ENCODE data around the gene SLIRP. TPM values are rescaled to one million over a fixed set of nuclear protein-coding genes. Genes with fewer than 3 reads are reported as not detected.
A peak's percentile ranks its signal among the peaks of the same experiment; 100 is the strongest.

Gene SLIRP
- total and polyA plus RNA-seq, 4 donors = 57.3 to 453 (median 161) TPM

GRCh38 chr14:77752266-77752665, 44.4 kb downstream of the SLIRP start:
- 96% methylated on average over 2 of the region's 2 CpGs for WGBS, 2 donors
- H3K27me3 ChIP-seq (ENCODE audit: control insufficient read depth in 1 of 2, insufficient read depth in 2 of 2, low read length in 1 of 2) = no peaks in the 10 kb centered on the region
- H3K4me1 ChIP-seq (ENCODE audit: control insufficient read depth in 1 of 2, insufficient read depth in 2 of 2, low read length in 2 of 2) = no peaks in the 10 kb centered on the region
- no peak overlapping the region for H3K27ac ChIP-seq (ENCODE audit: low read depth in 1 of 2, low read length in 2 of 2)
- H3K36me3 ChIP-seq (ENCODE audit: control insufficient read depth in 1 of 2, insufficient read depth in 2 of 2, low read length in 1 of 2) = peaks cover 2 to 3% of the 10 kb centered on the region in 2 donors
- H3K9me3 ChIP-seq (ENCODE audit: control insufficient read depth, low read length) = no peaks in the 10 kb centered on the region
- ATAC-seq (ENCODE audit: low FRiP score) = no peak
- H3K4me3 ChIP-seq (ENCODE audit: low read length in 2 of 2) = no peak overlapping the region
- DNase-seq = no peak
- intact Hi-C loops (cut with DNase I) = no loop called here

GRCh38 chr14:77752799-77753516, 45.1 kb downstream of the SLIRP start:
- 33 to 45% methylated on average over 3 of the region's 3 CpGs for WGBS, 2 donors

GRCh38 chr14:77760381-77761204, 52.7 kb downstream of the SLIRP start, which contains the start of gene SNW1:
Gene SNW1 (minus strand): TSS chr14:77761156. CDS start chr14:77761127, 29 bp downstream.
- peak within 1 kb of the TSS; percentile 45 to 89 for H3K27ac ChIP-seq (ENCODE audit: low read depth in 1 of 2, low read length in 2 of 2)
- 0% methylated on average over 60 of the region's 60 CpGs for WGBS, 2 donors
- H3K4me3 ChIP-seq (ENCODE audit: low read length in 2 of 2) = peak within 1 kb of the TSS; percentile 79 to 86
- H3K27me3 ChIP-seq (ENCODE audit: control insufficient read depth in 1 of 2, insufficient read depth in 2 of 2, low read length in 1 of 2) = no peaks in the 10 kb centered on the region
- intact Hi-C loops (cut with DNase I) = loop anchor here (1.0 to 5.0 kb wide), 2 partner anchors 40 to 53 kb away; partner anchors contain the start of genes ADCK1 (in 1 of the 2), ALKBH1 (in 1 of the 2) and SLIRP (in 1 of the 2)
- no peaks in the 10 kb centered on the region for H3K9me3 ChIP-seq (ENCODE audit: control insufficient read depth, low read length)
- peaks cover 4 to 5% of the 10 kb centered on the region in 2 donors for H3K4me1 ChIP-seq (ENCODE audit: control insufficient read depth in 1 of 2, insufficient read depth in 2 of 2, low read length in 2 of 2)
- ATAC-seq (ENCODE audit: low FRiP score) (peak; percentile 98), DNase-seq (peak; percentile 95 to 96)
- H3K36me3 ChIP-seq (ENCODE audit: control insufficient read depth in 1 of 2, insufficient read depth in 2 of 2, low read length in 1 of 2) = no peaks in the 10 kb centered on the region

More at GRCh38 chr14:77752799-77753516, 45.1 kb downstream of the SLIRP start:
- Histone ChIP-seq H3K4me1 (ENCODE audit: control insufficient read depth in 1 of 2, insufficient read depth in 2 of 2, low read length in 2 of 2) (no peaks in the 10 kb centered on the region), H3K27me3 (ENCODE audit: control insufficient read depth in 1 of 2, insufficient read depth in 2 of 2, low read length in 1 of 2) (no peaks in the 10 kb centered on the region), H3K4me3 (ENCODE audit: low read length in 2 of 2) (no peak overlapping the region), H3K27ac (ENCODE audit: low read depth in 1 of 2, low read length in 2 of 2) (no peak overlapping the region), H3K9me3 (ENCODE audit: control insufficient read depth, low read length) (no peaks in the 10 kb centered on the region), H3K36me3 (ENCODE audit: control insufficient read depth in 1 of 2, insufficient read depth in 2 of 2, low read length in 1 of 2) (peaks cover 2 to 3% of the 10 kb centered on the region in 2 donors)
- DNase-seq = no peak
- intact Hi-C loops (cut with DNase I) = no loop called here
- ATAC-seq (ENCODE audit: low FRiP score) = no peak

GRCh38 chr14:77761205-77761931, 53.5 kb downstream of the SLIRP start:
- Histone ChIP-seq H3K4me3 (ENCODE audit: low read length in 2 of 2) (peak overlapping the region; percentile 49 to 76), H3K4me1 (ENCODE audit: control insufficient read depth in 1 of 2, insufficient read depth in 2 of 2, low read length in 2 of 2) (peaks cover 4 to 5% of the 10 kb centered on the region in 2 donors), H3K36me3 (ENCODE audit: control insufficient read depth in 1 of 2, insufficient read depth in 2 of 2, low read length in 1 of 2) (no peaks in the 10 kb centered on the region), H3K27ac (ENCODE audit: low read depth in 1 of 2, low read length in 2 of 2) (peak overlapping the region; percentile 41 to 45), H3K9me3 (ENCODE audit: control insufficient read depth, low read length) (no peaks in the 10 kb centered on the region), H3K27me3 (ENCODE audit: control insufficient read depth in 1 of 2, insufficient read depth in 2 of 2, low read length in 1 of 2) (no peaks in the 10 kb centered on the region)
- intact Hi-C loops (cut with DNase I) = loop anchor here in 1 of 2 donors (5.0 kb wide), 1 partner anchor 54 kb away; the partner anchor contains the start of genes ALKBH1 and SLIRP
- DNase-seq (peak in 1 of 2 donors; percentile 60), ATAC-seq (ENCODE audit: low FRiP score) (peak; percentile 82)
- 1 to 2% methylated on average over 24 of the region's 24 CpGs for WGBS, 2 donors

- Histone ChIP-seq H3K36me3 (ENCODE audit: control insufficient read depth in 1 of 2, insufficient read depth in 2 of 2, low read length in 1 of 2) (no peaks in the 10 kb centered on the region), H3K4me1 (ENCODE audit: control insufficient read depth in 1 of 2, insufficient read depth in 2 of 2, low read length in 2 of 2) (peaks cover 4 to 5% of the 10 kb centered on the region in 2 donors), H3K27me3 (ENCODE audit: control insufficient read depth in 1 of 2, insufficient read depth in 2 of 2, low read length in 1 of 2) (no peaks in the 10 kb centered on the region), H3K9me3 (ENCODE audit: control insufficient read depth, low read length) (no peaks in the 10 kb centered on the region), H3K4me3 (ENCODE audit: low read length in 2 of 2) (no peak overlapping the region), H3K27ac (ENCODE audit: low read depth in 1 of 2, low read length in 2 of 2) (no peak overlapping the region)
- no peak for ATAC-seq (ENCODE audit: low FRiP score)
- 44 to 53% methylated on average over 1 of the region's 1 CpG for WGBS, 2 donors
- no peak for DNase-seq
- intact Hi-C loops (cut with DNase I) = loop anchor here in 1 of 2 donors (5.0 kb wide), 1 partner anchor 56 kb away; the partner anchor contains the start of genes ALKBH1 and SLIRP
Measured at GRCh38 chr14:77763316-77763715, 55.4 kb downstream of the SLIRP start.

- no peaks in the 10 kb centered on the region for H3K27me3 ChIP-seq (ENCODE audit: control insufficient read depth in 1 of 2, insufficient read depth in 2 of 2, low read length in 1 of 2)
- H3K9me3 ChIP-seq (ENCODE audit: control insufficient read depth, low read length) = no peaks in the 10 kb centered on the region
- DNase-seq (no peak), ATAC-seq (ENCODE audit: low FRiP score) (no peak)
- peaks cover 2 to 5% of the 10 kb centered on the region in 2 donors for H3K4me1 ChIP-seq (ENCODE audit: control insufficient read depth in 1 of 2, insufficient read depth in 2 of 2, low read length in 2 of 2)
- no peaks in the 10 kb centered on the region for H3K36me3 ChIP-seq (ENCODE audit: control insufficient read depth in 1 of 2, insufficient read depth in 2 of 2, low read length in 1 of 2)
- H3K27ac ChIP-seq (ENCODE audit: low read depth in 1 of 2, low read length in 2 of 2) = no peak overlapping the region
- 86 to 89% methylated on average over 3 of the region's 3 CpGs for WGBS, 2 donors
- no peak overlapping the region for H3K4me3 ChIP-seq (ENCODE audit: low read length in 2 of 2)
- intact Hi-C loops (cut with DNase I) = loop anchor here in 1 of 2 donors (5.0 kb wide), 1 partner anchor 57 kb away; the partner anchor contains the start of genes ALKBH1 and SLIRP
Measured at GRCh38 chr14:77763978-77764377, 56.1 kb downstream of the SLIRP start.
